ENCODE results near the gene MTHFD1. TPM values are rescaled to one million over a fixed set of nuclear protein-coding genes. Genes with fewer than 3 reads are reported as not detected.

The MTHFD1 gene
- total RNA-seq, 1 donor from 2014 or later = 43.7 TPM

- DNase-seq (ENCODE audit: low spot score) = no peak
- peaks cover 32% of the 10 kb centered on the region for H3K4me1 Mint-ChIP-seq (ENCODE audit: unreplicated experiment)
- peak overlapping the region; percentile 99 for H3K4me3 Mint-ChIP-seq (ENCODE audit: unreplicated experiment)
- no peak for TF ChIP-seq CTCF (IDR thresholded peaks at IDR 0.05; ENCODE audit: unreplicated experiment)
- H3K27me3 Mint-ChIP-seq (ENCODE audit: unreplicated experiment) = peaks cover 15% of the 10 kb centered on the region
- no peaks in the 10 kb centered on the region for H3K9me3 Mint-ChIP-seq (ENCODE audit: unreplicated experiment)
- peaks cover 10% of the 10 kb centered on the region for H3K36me3 Mint-ChIP-seq (ENCODE audit: low read depth, unreplicated experiment)
- H3K27ac Mint-ChIP-seq (ENCODE audit: unreplicated experiment) = no peak overlapping the region
These were observed 114.3 kb downstream of the MTHFD1 start for GRCh38 chr14:64502456-64502855.

GRCh38 chr14:64502887-64503433, 114.8 kb downstream of the MTHFD1 start:
- H3K4me3 Mint-ChIP-seq (ENCODE audit: unreplicated experiment) = peak overlapping the region; percentile 99
- no peaks in the 10 kb centered on the region for H3K9me3 Mint-ChIP-seq (ENCODE audit: unreplicated experiment)
- peaks cover 10% of the 10 kb centered on the region for H3K36me3 Mint-ChIP-seq (ENCODE audit: low read depth, unreplicated experiment)
- DNase-seq (ENCODE audit: low spot score) = no peak
- H3K27me3 Mint-ChIP-seq (ENCODE audit: unreplicated experiment) = peaks cover 15% of the 10 kb centered on the region
- H3K4me1 Mint-ChIP-seq (ENCODE audit: unreplicated experiment) = peaks cover 36% of the 10 kb centered on the region
- H3K27ac Mint-ChIP-seq (ENCODE audit: unreplicated experiment) = peak overlapping the region; percentile 96
- no peak for TF ChIP-seq CTCF (IDR thresholded peaks at IDR 0.05; ENCODE audit: unreplicated experiment)

GRCh38 chr14:64503434-64504309, 115.5 kb downstream of the MTHFD1 start, which contains the start of gene ZBTB25:
Gene ZBTB25 (minus strand): TSS chr14:64503838. CDS start chr14:64490533, 13,305 bp downstream.
- H3K4me1 Mint-ChIP-seq (ENCODE audit: unreplicated experiment) = peaks cover 42% of the 10 kb centered on the region
- H3K4me3 Mint-ChIP-seq (ENCODE audit: unreplicated experiment) = peak within 1 kb of the TSS; percentile 99
- DNase-seq (ENCODE audit: low spot score) = peak; percentile 89
- peaks cover 15% of the 10 kb centered on the region for H3K27me3 Mint-ChIP-seq (ENCODE audit: unreplicated experiment)
- no peak for TF ChIP-seq CTCF (IDR thresholded peaks at IDR 0.05; ENCODE audit: unreplicated experiment)
- H3K9me3 Mint-ChIP-seq (ENCODE audit: unreplicated experiment) = no peaks in the 10 kb centered on the region
- H3K36me3 Mint-ChIP-seq (ENCODE audit: low read depth, unreplicated experiment) = peaks cover 10% of the 10 kb centered on the region
- peak within 1 kb of the TSS; percentile 96 for H3K27ac Mint-ChIP-seq (ENCODE audit: unreplicated experiment)

- TF ChIP-seq CTCF (IDR thresholded peaks at IDR 0.05; ENCODE audit: unreplicated experiment) = no peak
- Mint-ChIP-seq H3K4me3 (ENCODE audit: unreplicated experiment) (peak within 1 kb of the TSS; percentile 97), H3K27me3 (ENCODE audit: unreplicated experiment) (peaks cover 15% of the 10 kb centered on the region), H3K27ac (ENCODE audit: unreplicated experiment) (peak within 1 kb of the TSS; percentile 97), H3K4me1 (ENCODE audit: unreplicated experiment) (peaks cover 49% of the 10 kb centered on the region), H3K9me3 (ENCODE audit: unreplicated experiment) (no peaks in the 10 kb centered on the region), H3K36me3 (ENCODE audit: low read depth, unreplicated experiment) (peaks cover 10% of the 10 kb centered on the region)
- peak; percentile 86 for DNase-seq (ENCODE audit: low spot score)
These were observed 116.2 kb downstream of the MTHFD1 start, which contains the start of gene ZBTB1 for GRCh38 chr14:64504310-64504896. Gene ZBTB1 (plus strand): TSS chr14:64504770. CDS start chr14:64521505, 16,735 bp downstream.

Data from endothelial cell (in vitro differentiated cells).